ENCODE measurements around the gene PODXL. TPM values are rescaled to one million over a fixed set of nuclear protein-coding genes. Genes with fewer than 3 reads are reported as not detected.

PODXL gene
- total and polyA plus RNA-seq, 10 of the 15 experiments (the other 5 are each of a cell fraction or from before 2014, with no cell fraction given), result 0.04 to 1.8 (median 0.38) TPM

DNA sequence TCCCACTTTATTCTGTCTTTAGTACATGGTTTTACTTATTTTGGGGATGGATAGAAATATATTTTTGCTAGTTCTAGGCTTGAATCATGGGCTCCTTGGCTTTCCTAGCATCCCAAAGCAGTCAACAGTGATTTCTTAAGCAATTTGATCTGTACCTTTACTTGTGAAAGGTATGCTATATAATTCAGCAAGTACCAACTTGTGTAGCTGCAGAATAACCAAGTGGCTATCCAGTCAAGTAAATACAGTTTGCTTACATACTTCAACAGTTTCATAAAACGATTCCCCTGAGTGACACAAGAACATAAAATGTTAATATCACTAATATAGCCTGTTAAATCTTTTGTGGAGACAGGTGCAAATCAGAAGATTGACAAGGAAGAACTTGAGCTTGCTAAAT lies 67.2 kb downstream of the PODXL start:
- H4K20me1 ChIP-seq (ENCODE audit: control insufficient read depth, insufficient read depth), result no peaks in the 10 kb centered on the region
- no peak for ATAC-seq
- ChIA-PET CTCF (interaction anchor here (1.5 to 2.0 kb wide), 2 partner anchors 12 to 18 kb away, joined by 5 read pairs; no protein-coding TSS in a partner anchor), POLR2A (no interaction called here), SMC1A (ENCODE audit: uncharacterized antibody, unreplicated experiment) (interaction anchor here (0.6 kb wide), 2 partner anchors 16 to 83 kb away, joined by 3 read pairs; no protein-coding TSS in a partner anchor), RAD21 (ENCODE audit: unreplicated experiment) (interaction anchor here (1.5 kb wide), 1 partner anchor 11 kb away, joined by 3 read pairs; no protein-coding TSS in a partner anchor)
- H3K4me3 ChIP-seq, result no peak overlapping the region
- H2AFZ ChIP-seq (ENCODE audit: control insufficient read depth, low read depth, low read length), result no peak overlapping the region
- no peak for DNase-seq (ENCODE audit: low read depth, low spot score)
- H3K36me3 ChIP-seq (ENCODE audit: control insufficient read depth in 2 of 2, insufficient read depth in 2 of 2, low read length in 1 of 2), result peaks cover 0 to 5% of the 10 kb centered on the region in 2 experiments; a peak in 1 of 4 replicates
- no peaks in the 10 kb centered on the region for H3K79me2 ChIP-seq (ENCODE audit: control insufficient read depth, insufficient read depth, low read length)
- BruUV-seq (replicated peaks), result no TSS peak
- no peak overlapping the region for H3K4me2 ChIP-seq (ENCODE audit: control insufficient read depth, insufficient read depth)
- H3K4me1 ChIP-seq (ENCODE audit: control insufficient read depth, insufficient read depth, low read length), result no peaks in the 10 kb centered on the region
- no peaks in the 10 kb centered on the region for H3K9me3 ChIP-seq (replicated peaks; ENCODE audit: control insufficient read depth, insufficient read depth, low read length)
- no peaks in the 10 kb centered on the region for H3K27me3 ChIP-seq (replicated peaks in 1 of 2; ENCODE audit: control insufficient read depth in 2 of 2, insufficient read depth in 2 of 2, low read length in 1 of 2)
- 64% methylated on average over 1 of the region's 1 CpG for WGBS (ENCODE audit: insufficient coverage, insufficient replicate concordance, low lambda C conversion rate, missing lambda C conversion rate)
- intact Hi-C loops (cut with micrococcal nuclease; ENCODE audit: unreplicated experiment), result no loop called here
- no peak overlapping the region for H3K9ac ChIP-seq (ENCODE audit: control insufficient read depth, insufficient read depth, low read length)
- in situ Hi-C loops (cut with MboI), result no loop called here
- no peak for FAIRE-seq
- H3K27ac ChIP-seq (ENCODE audit: control insufficient read depth, insufficient read depth), result no peak overlapping the region
- TF ChIP-seq ZSCAN29 (IDR thresholded peaks at IDR 0.05) (no peak), RAD21 (IDR thresholded peaks at IDR 0.05; ENCODE audit: insufficient read depth, low read depth, low read length) (no peak), ATF7 (IDR thresholded peaks at IDR 0.05; ENCODE audit: low read depth) (no peak), IRF4 (IDR thresholded peaks at IDR 0.05; ENCODE audit: low read depth, low read length) (no peak), MXI1 (IDR thresholded peaks at IDR 0.05; ENCODE audit: low read depth, low read length) (no peak), ZNF687 (IDR thresholded peaks at IDR 0.05) (no peak), SMAD1 (IDR thresholded peaks at IDR 0.05; ENCODE audit: low read depth, partially characterized antibody) (no peak), ATF3 (IDR thresholded peaks at IDR 0.05; ENCODE audit: borderline replicate concordance, extremely low read depth, low read depth, low read length) (no peak), EGR1 (IDR thresholded peaks at IDR 0.05; ENCODE audit: borderline replicate concordance in 1 of 2, low read depth in 2 of 2, low read length in 2 of 2) (no peak)
- TF ChIP-seq, protein P1, sequence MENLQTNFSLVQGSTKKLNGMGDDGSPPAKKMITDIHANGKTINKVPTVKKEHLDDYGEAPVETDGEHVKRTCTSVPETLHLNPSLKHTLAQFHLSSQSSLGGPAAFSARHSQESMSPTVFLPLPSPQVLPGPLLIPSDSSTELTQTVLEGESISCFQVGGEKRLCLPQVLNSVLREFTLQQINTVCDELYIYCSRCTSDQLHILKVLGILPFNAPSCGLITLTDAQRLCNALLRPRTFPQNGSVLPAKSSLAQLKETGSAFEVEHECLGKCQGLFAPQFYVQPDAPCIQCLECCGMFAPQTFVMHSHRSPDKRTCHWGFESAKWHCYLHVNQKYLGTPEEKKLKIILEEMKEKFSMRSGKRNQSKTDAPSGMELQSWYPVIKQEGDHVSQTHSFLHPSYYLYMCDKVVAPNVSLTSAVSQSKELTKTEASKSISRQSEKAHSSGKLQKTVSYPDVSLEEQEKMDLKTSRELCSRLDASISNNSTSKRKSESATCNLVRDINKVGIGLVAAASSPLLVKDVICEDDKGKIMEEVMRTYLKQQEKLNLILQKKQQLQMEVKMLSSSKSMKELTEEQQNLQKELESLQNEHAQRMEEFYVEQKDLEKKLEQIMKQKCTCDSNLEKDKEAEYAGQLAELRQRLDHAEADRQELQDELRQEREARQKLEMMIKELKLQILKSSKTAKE (IDR thresholded peaks at IDR 0.05; ENCODE audit: low read depth, poor library complexity, severe bottlenecking), result no peak
- TF ChIP-seq, protein P2, sequence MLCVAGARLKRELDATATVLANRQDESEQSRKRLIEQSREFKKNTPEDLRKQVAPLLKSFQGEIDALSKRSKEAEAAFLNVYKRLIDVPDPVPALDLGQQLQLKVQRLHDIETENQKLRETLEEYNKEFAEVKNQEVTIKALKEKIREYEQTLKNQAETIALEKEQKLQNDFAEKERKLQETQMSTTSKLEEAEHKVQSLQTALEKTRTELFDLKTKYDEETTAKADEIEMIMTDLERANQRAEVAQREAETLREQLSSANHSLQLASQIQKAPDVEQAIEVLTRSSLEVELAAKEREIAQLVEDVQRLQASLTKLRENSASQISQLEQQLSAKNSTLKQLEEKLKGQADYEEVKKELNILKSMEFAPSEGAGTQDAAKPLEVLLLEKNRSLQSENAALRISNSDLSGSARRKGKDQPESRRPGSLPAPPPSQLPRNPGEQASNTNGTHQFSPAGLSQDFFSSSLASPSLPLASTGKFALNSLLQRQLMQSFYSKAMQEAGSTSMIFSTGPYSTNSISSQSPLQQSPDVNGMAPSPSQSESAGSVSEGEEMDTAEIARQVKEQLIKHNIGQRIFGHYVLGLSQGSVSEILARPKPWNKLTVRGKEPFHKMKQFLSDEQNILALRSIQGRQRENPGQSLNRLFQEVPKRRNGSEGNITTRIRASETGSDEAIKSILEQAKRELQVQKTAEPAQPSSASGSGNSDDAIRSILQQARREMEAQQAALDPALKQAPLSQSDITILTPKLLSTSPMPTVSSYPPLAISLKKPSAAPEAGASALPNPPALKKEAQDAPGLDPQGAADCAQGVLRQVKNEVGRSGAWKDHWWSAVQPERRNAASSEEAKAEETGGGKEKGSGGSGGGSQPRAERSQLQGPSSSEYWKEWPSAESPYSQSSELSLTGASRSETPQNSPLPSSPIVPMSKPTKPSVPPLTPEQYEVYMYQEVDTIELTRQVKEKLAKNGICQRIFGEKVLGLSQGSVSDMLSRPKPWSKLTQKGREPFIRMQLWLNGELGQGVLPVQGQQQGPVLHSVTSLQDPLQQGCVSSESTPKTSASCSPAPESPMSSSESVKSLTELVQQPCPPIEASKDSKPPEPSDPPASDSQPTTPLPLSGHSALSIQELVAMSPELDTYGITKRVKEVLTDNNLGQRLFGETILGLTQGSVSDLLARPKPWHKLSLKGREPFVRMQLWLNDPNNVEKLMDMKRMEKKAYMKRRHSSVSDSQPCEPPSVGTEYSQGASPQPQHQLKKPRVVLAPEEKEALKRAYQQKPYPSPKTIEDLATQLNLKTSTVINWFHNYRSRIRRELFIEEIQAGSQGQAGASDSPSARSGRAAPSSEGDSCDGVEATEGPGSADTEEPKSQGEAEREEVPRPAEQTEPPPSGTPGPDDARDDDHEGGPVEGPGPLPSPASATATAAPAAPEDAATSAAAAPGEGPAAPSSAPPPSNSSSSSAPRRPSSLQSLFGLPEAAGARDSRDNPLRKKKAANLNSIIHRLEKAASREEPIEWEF (IDR thresholded peaks at IDR 0.05; ENCODE audit: insufficient replicate concordance, low read depth, low read length), result no peak
